VCaP (cell line): ENCODE measurements around the gene BID.

Experiments used
- H3K27ac ChIP-seq: fragments of 450-650 bp; 2 replicates; pipeline ENCODE4 v1.5.1; 2017
- TF ChIP-seq, protein P1 (sequence below): fragments of 450-650 bp; conservative IDR thresholded peaks from 2 replicates; pipeline ENCODE4 v1.5.1; 2017; ENCODE audit warnings: mild to moderate bottlenecking, moderate library complexity

The BID gene

DNA sequence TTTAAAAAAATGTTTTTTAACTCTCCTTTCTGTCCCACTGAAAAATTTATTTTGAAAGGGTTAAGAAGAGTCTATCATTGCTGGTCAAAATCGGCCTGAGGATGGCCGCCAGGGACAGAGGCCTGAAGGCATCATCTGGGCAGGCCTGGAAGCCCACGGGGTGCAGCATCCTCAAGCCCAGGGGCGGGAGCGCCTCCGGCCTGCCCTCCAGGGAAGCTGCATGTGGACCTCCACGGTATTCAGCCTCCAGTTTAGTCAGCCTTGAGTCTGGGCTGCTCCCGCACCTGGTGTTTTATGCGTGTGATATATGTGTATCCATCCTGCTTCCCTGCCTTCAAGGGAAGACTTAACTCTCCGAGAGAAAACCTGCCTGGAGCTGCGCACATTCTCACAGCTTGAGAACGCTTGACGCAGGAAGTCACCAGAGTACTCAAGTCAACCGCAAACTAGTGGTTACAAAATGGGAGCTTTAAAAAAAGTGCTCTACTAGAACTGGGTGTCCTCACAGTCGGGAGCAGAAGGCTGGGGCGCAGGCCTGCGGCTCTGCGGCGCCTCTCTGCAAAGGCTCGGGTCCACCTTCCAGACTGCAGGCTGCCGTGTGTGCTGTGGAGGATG is 13.6 kb upstream of the BID start:
- H3K27ac ChIP-seq = no peak overlapping the region
- TF ChIP-seq, protein P1, sequence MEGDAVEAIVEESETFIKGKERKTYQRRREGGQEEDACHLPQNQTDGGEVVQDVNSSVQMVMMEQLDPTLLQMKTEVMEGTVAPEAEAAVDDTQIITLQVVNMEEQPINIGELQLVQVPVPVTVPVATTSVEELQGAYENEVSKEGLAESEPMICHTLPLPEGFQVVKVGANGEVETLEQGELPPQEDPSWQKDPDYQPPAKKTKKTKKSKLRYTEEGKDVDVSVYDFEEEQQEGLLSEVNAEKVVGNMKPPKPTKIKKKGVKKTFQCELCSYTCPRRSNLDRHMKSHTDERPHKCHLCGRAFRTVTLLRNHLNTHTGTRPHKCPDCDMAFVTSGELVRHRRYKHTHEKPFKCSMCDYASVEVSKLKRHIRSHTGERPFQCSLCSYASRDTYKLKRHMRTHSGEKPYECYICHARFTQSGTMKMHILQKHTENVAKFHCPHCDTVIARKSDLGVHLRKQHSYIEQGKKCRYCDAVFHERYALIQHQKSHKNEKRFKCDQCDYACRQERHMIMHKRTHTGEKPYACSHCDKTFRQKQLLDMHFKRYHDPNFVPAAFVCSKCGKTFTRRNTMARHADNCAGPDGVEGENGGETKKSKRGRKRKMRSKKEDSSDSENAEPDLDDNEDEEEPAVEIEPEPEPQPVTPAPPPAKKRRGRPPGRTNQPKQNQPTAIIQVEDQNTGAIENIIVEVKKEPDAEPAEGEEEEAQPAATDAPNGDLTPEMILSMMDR = no peak

DNA sequence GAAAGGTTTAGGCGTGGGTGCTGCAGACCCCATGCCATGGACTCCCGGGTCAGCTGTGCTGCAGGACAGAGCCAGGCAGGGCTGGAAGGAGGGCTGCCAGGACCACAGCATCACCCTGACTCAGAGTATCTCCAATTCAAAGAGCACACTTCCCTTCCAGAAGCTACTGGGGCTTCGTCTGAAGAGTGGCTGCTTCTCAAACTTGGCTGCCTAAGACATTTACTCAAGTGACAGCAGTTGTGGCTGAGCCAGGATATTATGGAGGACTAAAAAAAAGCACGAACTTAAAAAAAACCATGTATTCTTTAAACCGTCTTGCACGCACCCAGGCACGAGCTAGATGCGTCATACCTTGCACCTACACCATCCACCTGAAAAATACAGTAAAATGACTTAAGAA is 13.0 kb upstream of the BID start:
- no peak overlapping the region for H3K27ac ChIP-seq
- TF ChIP-seq, protein P1 = no peak

DNA sequence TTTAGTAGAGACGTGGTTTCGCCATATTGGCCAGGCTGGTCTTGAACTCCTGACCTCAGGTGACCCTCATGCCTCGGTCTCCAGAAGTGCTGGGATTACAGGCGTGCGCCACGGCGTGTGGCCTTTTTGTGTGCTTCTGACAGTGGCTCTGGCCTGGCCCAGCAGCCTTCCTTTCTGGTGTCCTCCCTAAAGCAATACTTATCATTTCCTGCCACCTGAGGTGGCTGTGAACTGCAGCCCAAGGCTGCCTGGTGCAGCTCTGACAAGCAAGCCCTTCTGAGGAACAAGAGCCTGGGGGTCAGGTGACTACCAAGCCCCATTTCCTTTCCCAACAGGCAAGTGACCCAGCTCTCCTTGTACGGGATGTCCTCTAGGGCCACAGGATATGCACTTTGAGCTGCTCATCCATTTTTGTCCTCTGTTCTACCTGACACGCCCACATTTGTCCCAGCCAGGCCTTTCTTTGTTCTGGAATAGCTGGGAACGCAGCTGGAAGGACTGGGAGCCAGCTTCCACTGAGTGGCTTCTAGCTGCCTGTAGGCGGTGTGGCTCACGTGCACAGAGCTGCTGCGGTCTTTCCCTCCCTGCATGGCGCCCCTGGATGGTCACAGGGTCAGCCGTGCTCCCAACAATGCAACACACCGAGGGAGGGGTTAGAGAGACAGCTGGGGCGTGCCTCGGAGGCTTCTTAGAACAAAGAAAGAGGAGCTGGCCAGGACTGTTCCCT is 12.3 kb upstream of the BID start:
- TF ChIP-seq, protein P1 = no peak
- H3K27ac ChIP-seq = no peak overlapping the region

DNA sequence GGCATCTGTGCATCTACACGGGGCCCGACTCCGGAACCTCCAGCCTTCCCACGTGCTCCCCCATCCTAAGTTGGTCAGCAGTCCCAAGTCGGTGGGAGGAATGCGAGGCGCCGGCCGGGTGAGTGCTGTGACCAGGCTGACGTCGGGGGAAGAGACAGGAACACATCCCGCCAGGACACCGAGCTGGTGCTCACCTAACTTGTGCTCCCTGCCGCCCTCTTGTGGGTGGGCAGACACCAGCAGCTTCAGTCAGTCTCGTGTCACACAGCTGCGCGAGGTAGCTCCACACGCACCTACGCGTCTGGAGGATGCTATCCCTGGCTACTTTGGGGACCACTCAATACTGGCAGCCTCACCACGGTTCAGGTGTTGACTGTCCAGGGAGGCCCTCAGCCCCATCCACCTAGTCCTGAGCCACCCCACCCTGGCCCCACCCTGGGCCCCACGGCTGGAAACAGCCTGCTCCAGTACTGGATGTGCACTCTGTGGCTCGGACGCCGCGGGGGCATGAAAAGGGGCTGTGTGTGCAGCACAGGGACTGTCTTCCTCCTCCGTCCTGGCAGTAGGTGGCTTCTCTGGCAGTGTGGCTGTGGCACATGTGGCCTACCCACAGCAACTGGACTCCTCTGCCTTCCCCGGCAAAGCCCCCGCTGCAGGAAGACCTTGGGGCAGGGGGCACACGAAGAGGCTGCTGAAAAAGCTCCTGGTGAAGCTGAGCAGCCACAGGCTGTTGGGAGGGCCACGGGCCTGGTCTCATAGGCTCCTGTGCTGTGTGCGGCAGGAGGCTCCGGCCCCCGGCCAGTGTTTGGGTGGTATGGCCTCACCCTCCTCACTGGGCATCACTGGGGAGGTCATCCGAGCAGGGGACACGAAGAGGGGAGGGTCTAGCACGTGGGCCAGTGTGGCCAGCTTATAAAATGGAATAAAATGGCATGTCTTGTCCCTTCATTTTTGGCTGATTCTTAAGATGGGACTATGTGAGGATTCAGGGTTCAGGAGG is 11.2 kb upstream of the BID start:
- TF ChIP-seq, protein P1 = peak; percentile 92
- no peak overlapping the region for H3K27ac ChIP-seq

DNA sequence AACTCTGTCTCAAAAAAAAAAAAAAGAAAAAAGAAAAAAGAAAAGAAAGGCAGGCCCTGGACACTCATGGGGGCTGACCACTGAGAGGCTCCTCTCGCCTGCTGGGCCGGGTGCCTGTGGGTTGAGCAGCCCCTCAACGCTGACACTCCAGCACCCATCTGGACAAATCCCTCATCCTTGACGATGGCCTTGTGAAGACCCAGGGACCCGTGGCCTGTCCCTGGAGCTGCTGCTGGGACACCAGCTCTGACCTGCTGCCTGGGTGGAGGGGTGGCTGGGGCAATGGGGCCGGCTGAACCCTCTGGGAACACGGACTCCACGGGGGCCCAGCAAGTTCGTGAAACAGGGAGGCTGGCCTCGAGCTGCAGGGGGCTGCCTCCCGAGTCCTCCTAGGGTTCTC is 10.5 kb upstream of the BID start:
- H3K27ac ChIP-seq = no peak overlapping the region
- TF ChIP-seq, protein P1 = no peak

DNA sequence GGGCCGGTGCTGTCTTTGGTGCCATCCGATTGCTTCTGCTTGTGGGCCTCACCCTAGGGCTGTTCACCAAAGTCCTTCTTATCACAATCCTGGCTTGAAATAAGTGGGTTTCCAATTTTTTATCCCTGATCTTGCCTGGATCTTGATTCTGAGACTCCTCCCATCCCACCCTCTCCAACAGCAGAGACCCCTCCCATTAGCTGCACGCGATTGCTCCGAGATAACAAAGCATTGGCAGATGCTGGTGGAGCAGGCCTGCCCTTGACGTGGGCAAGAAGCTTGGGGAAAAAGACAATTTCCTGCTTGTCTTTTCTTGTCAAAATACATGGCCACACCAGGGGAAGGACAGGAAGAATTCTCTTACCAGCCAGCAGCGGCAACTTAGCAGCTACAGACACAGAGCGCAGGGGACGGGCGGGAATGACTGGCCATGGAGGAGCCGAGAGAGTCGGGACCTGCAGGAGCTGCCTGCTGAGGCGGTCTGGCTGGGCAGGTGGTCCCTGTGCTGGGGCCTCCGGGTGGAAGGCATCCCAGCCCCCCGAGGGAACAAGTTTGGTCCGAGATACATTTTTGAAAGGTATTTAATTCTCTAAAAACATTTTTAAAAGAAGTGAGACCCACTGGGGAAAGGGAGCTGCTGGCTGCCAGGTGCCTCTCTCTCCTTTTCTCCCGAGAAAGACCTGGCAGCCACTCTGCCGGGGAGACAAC is 9.7 kb upstream of the BID start:
- TF ChIP-seq, protein P1 = no peak
- H3K27ac ChIP-seq = no peak overlapping the region

DNA sequence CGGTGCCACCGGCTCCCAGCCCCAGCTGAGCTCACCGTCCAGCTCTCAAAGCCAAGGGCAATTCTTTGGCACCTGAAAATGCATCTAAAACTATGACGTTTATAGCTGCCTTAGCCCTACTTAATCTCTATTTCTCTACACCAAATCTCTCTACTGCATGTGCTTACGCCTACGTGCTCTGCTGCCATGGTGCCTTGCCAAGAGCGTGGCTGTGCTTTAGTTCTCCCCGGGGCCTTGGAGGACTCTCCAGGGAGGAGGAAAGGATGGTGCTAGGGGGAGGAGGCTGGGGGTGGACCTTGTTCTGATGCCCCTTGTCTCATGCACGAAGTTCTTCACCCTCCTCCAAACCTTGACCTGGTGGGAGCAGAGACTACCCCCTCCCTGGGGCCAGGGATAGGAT is 9.0 kb upstream of the BID start:
- H3K27ac ChIP-seq = no peak overlapping the region

More for the DNA sequence above, 9.0 kb upstream of the BID start:
- TF ChIP-seq, protein P1 = no peak
